PC-9 (cell line): ENCODE results near the gene NT5DC3.

ENCODE experiments used
- CTCF ChIP-seq: fragments of 200-600 bp; sonication (generic); conservative IDR thresholded peaks from 2 replicates; pipeline ENCODE4 v1.6.1; 2017; ENCODE audit warnings: mixed run types, antibody characterized with exemption, mild to moderate bottlenecking, moderate library complexity
- EZH2 ChIP-seq: fragments of 200-600 bp; sonication (generic); IDR thresholded peaks from 2 replicates; pipeline ENCODE4 v1.8.0; 2017; ENCODE audit warnings: antibody characterized with exemption, low read depth

DNA sequence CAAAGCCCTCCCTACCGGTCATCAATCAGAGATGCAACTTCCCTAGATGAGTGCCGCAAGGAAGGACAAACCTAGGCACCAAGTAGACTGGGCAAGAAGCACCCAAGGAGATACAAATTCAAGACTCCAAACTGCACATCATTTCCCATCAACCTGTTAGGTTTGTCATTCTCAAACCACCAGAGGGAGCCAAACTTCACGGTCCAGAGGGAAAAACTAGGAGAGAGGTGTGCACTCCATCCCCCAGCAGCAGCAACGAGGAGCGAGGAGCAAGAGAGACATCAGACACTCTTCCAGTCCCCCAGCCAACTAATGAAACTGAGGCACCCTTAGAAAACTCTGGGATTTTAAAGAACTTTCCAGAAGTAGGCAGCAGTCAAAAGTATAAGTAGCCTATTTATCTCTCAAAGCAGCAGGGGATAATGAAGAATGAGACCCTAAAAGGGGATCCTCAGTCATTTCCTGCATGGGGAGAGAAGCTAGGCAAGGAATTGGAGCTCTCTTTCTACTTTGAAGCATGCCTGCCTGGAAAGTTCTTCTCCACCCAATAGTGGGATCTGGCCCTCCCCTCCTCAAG is 37.0 kb upstream of the NT5DC3 start:
- TF ChIP-seq CTCF: peak; percentile 85
- no peak for TF ChIP-seq EZH2
